Neural progenitor cell (in vitro differentiated cells): ENCODE measurements around the gene CD300LG. TPM values are rescaled to one million over a fixed set of nuclear protein-coding genes. Genes with fewer than 3 reads are reported as not detected.

Experiments
- DNase-seq: peaks from one replicate; pipeline ENCODE4 v3.0.0-alpha.2; 2016; ENCODE audit warnings: low spot score
- H2AFZ ChIP-seq: fragments of 200-600 bp; sonication (generic); replicated peaks from 2 replicates; pipeline ENCODE4 v1.6.1; 2016; ENCODE audit warnings: antibody characterized with exemption
- H3F3A ChIP-seq: fragments of 200-600 bp; sonication (generic); 2 replicates; pipeline ENCODE4 v1.6.1; 2016; ENCODE audit warnings: antibody characterized with exemption, low read depth
- H3K27ac ChIP-seq: fragments of 200-600 bp; sonication (generic); 2 replicates; pipeline ENCODE4 v1.5.1; 2016; ENCODE audit warnings: mild to moderate bottlenecking
- H3K27me3 ChIP-seq: fragments of 200-600 bp; sonication (generic); 2 replicates; pipeline ENCODE4 v1.6.1; 2016; ENCODE audit warnings: mild to moderate bottlenecking, moderate library complexity
- H3K36me3 ChIP-seq: fragments of 200-600 bp; sonication (generic); 2 replicates; pipeline ENCODE4 v1.5.1; 2016
- H3K4me1 ChIP-seq: fragments of 200-600 bp; sonication (generic); 2 replicates; pipeline ENCODE4 v1.6.1; 2016; ENCODE audit warnings: mixed run types
- H3K4me2 ChIP-seq: fragments of 200-600 bp; sonication (generic); 2 replicates; pipeline ENCODE4 v1.6.1; 2016
- H3K4me3 ChIP-seq: fragments of 200-600 bp; sonication (generic); 2 replicates; pipeline ENCODE4 v1.5.1; 2016
- H3K79me2 ChIP-seq: fragments of 200-600 bp; sonication (generic); 2 replicates; pipeline ENCODE4 v1.6.1; 2016; ENCODE audit warnings: low read depth
- H3K9ac ChIP-seq: fragments of 200-600 bp; sonication (generic); 2 replicates; pipeline ENCODE4 v1.6.1; 2016
- H3K9me3 ChIP-seq: fragments of 200-600 bp; sonication (generic); 2 replicates; pipeline ENCODE4 v1.5.1; 2016; ENCODE audit warnings: low read depth
- H4K20me1 ChIP-seq: fragments of 200-600 bp; sonication (generic); 2 replicates; pipeline ENCODE4 v1.6.1; 2016; ENCODE audit warnings: low read depth
- H3K27ac Mint-ChIP-seq: 3 replicates; pipeline ENCODE4 v1.8.0; 2021; ENCODE audit warnings: mixed read lengths
- H3K27me3 Mint-ChIP-seq: 2 replicates; pipeline ENCODE4 v1.8.0; 2022; ENCODE audit warnings: low read depth, mild to moderate bottlenecking, inconsistent platforms, moderate library complexity, mixed read lengths; ENCODE audit not compliant: insufficient read depth
- H3K36me3 Mint-ChIP-seq: 3 replicates; pipeline ENCODE4 v1.8.0; 2021; ENCODE audit warnings: mixed read lengths
- H3K4me1 Mint-ChIP-seq: 3 replicates; pipeline ENCODE4 v1.8.0; 2021; ENCODE audit warnings: mixed read lengths
- H3K4me3 Mint-ChIP-seq: 3 replicates; pipeline ENCODE4 v1.8.0; 2021; ENCODE audit warnings: mild to moderate bottlenecking, moderate library complexity, mixed read lengths
- H3K9me3 Mint-ChIP-seq: 3 replicates; pipeline ENCODE4 v1.8.0; 2020; ENCODE audit warnings: mixed read lengths
- CTCF ChIP-seq: fragments of 200-600 bp; sonication (generic); IDR thresholded peaks from 2 replicates; pipeline ENCODE4 v1.5.1; 2017; ENCODE audit warnings: antibody characterized with exemption, mild to moderate bottlenecking
- EZH2 ChIP-seq: fragments of 200-600 bp; sonication (generic); IDR thresholded peaks from 2 replicates; pipeline ENCODE4 v1.6.1; 2017; ENCODE audit warnings: antibody characterized with exemption, mild to moderate bottlenecking, moderate library complexity
- EZH2phosphoT487 ChIP-seq: fragments of 200-600 bp; sonication (generic); IDR thresholded peaks from 2 replicates; pipeline ENCODE4 v1.6.1; 2017; ENCODE audit warnings: antibody characterized with exemption
- total RNA-seq: library from RNA; depleted of rRNA; stranded (reverse); fragments of >200 nt; gene quantifications from 2 replicates; pipeline ENCODE4 v1.2.3, GENCODE V29; 2015; ENCODE audit warnings: low replicate concordance

The CD300LG gene
- total RNA-seq, 1 donor from 2014 or later = not detected

GRCh38 chr17:43856141-43856540 lies 9.2 kb downstream of the CD300LG start:
- Mint-ChIP-seq H3K36me3 (no peaks in the 10 kb centered on the region), H3K9me3 (no peaks in the 10 kb centered on the region), H3K27ac (no peak overlapping the region), H3K4me3 (no peak overlapping the region), H3K4me1 (peaks cover 6% of the 10 kb centered on the region), H3K27me3 (peaks cover 10% of the 10 kb centered on the region)
- H3K27ac ChIP-seq = no peak overlapping the region
- H4K20me1 ChIP-seq = no peaks in the 10 kb centered on the region
- no peaks in the 10 kb centered on the region for H3K27me3 ChIP-seq
- no peak overlapping the region for H2AFZ ChIP-seq
- H3K4me3 ChIP-seq = no peak overlapping the region
- H3K36me3 ChIP-seq = no peaks in the 10 kb centered on the region
- H3K9ac ChIP-seq = no peak overlapping the region
- no peak overlapping the region for H3K4me2 ChIP-seq
- no peak for DNase-seq
- TF ChIP-seq EZH2phosphoT487 = no peak
- no peak for TF ChIP-seq CTCF
- no peak for TF ChIP-seq EZH2
- no peaks in the 10 kb centered on the region for H3K9me3 ChIP-seq
- H3K4me1 ChIP-seq = no peaks in the 10 kb centered on the region
- no peaks in the 10 kb centered on the region for H3K79me2 ChIP-seq
- H3F3A ChIP-seq = no peaks in the 10 kb centered on the region

- Histone ChIP-seq H3K9ac (no peak overlapping the region), H2AFZ (no peak overlapping the region), H3K27me3 (no peaks in the 10 kb centered on the region), H3K4me2 (no peak overlapping the region), H3K4me3 (no peak overlapping the region), H3K9me3 (no peaks in the 10 kb centered on the region), H3K36me3 (no peaks in the 10 kb centered on the region), H3K4me1 (no peaks in the 10 kb centered on the region), H4K20me1 (no peaks in the 10 kb centered on the region), H3K79me2 (no peaks in the 10 kb centered on the region), H3F3A (no peaks in the 10 kb centered on the region), H3K27ac (no peak overlapping the region)
- Mint-ChIP-seq H3K27ac (peak overlapping the region; percentile 11), H3K36me3 (no peaks in the 10 kb centered on the region), H3K27me3 (peaks cover 10% of the 10 kb centered on the region), H3K4me1 (peaks cover 4% of the 10 kb centered on the region), H3K4me3 (no peak overlapping the region), H3K9me3 (no peaks in the 10 kb centered on the region)
- no peak for DNase-seq
- TF ChIP-seq CTCF (no peak), EZH2phosphoT487 (no peak), EZH2 (no peak)
Measured at GRCh38 chr17:43857141-43857540, 10.2 kb downstream of the CD300LG start.

DNA sequence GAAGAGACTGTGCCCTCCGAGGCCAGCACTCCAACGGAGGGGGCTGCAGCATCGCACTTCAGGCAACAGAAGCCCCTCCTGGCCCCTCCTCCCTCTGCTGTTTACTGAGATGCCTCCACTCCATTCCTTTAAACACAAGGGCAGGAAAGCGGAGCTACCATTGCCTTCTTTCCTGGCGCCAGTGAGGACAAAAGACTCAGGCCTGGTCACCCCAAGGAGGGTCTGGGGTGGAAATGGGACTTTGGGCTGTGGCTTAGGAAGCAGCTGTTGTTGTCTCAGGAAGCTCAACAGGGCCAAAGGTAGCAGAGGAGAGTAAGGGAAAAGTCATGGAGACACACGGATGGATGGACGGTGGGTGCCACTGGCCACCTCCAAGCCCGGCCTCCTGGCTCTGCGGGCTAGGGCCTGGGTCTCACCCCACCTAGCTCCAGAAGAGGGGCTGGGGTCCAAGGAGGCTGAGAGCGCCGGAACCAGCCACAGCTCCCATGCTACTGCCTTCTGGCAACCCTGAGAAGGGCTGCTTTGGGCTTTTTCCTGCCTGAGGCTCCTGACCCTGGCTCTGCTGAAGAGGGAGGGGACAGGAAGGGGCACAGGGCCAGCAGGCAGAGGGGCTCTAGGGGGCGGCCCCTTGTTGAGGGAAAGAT lies 11.1 kb downstream of the CD300LG start:
- H3K9me3 ChIP-seq = no peaks in the 10 kb centered on the region
- peaks cover 7% of the 10 kb centered on the region for H3K27me3 Mint-ChIP-seq
- TF ChIP-seq EZH2 (no peak), CTCF (no peak), EZH2phosphoT487 (no peak)
- peak overlapping the region; percentile 13 for H2AFZ ChIP-seq
- H3K4me1 Mint-ChIP-seq = peaks cover 4% of the 10 kb centered on the region
- no peaks in the 10 kb centered on the region for H3K4me1 ChIP-seq
- H3K4me2 ChIP-seq = no peak overlapping the region
- H3K27ac Mint-ChIP-seq = no peak overlapping the region
- no peak overlapping the region for H3K9ac ChIP-seq
- DNase-seq = no peak
- no peaks in the 10 kb centered on the region for H3K36me3 Mint-ChIP-seq
- no peaks in the 10 kb centered on the region for H4K20me1 ChIP-seq
- no peaks in the 10 kb centered on the region for H3F3A ChIP-seq
- no peak overlapping the region for H3K27ac ChIP-seq
- no peaks in the 10 kb centered on the region for H3K36me3 ChIP-seq
- H3K4me3 Mint-ChIP-seq = no peak overlapping the region
- H3K9me3 Mint-ChIP-seq = no peaks in the 10 kb centered on the region
- no peak overlapping the region for H3K4me3 ChIP-seq
- no peaks in the 10 kb centered on the region for H3K79me2 ChIP-seq
- H3K27me3 ChIP-seq = no peaks in the 10 kb centered on the region
